ENCODE measurements around the gene POLL. TPM values are rescaled to one million over a fixed set of nuclear protein-coding genes. Genes with fewer than 3 reads are reported as not detected.
A peak's percentile ranks its signal among the peaks of the same experiment; 100 is the strongest.

The POLL gene
- total and polyA plus RNA-seq, 10 of the 15 experiments (the other 5 are each of a cell fraction or from before 2014, with no cell fraction given): 1.5 to 25.4 (median 13.8) TPM

- ChIA-PET POLR2A (no interaction called here), RAD21 (ENCODE audit: unreplicated experiment) (interaction anchor here (1.4 kb wide), 1 partner anchor 34 kb away, joined by 3 read pairs; no protein-coding TSS in a partner anchor)
- in situ Hi-C loops (cut with MboI): no loop called here
Measured at GRCh38 chr10:101536800-101537199, 51.3 kb downstream of the POLL start.

More at GRCh38 chr10:101536800-101537199, 51.3 kb downstream of the POLL start:
- ATAC-seq (peak; percentile 72), FAIRE-seq (peak; percentile 70), DNase-seq (ENCODE audit: low read depth, low spot score) (no peak)
- Histone ChIP-seq H3K4me1 (ENCODE audit: control insufficient read depth, insufficient read depth, low read length) (0 out of 2 replicates have a peak, but pooled peaks cover 3% of the 10 kb centered on the region), H2AFZ (ENCODE audit: control insufficient read depth, low read depth, low read length) (no peak overlapping the region), H4K20me1 (ENCODE audit: control insufficient read depth, insufficient read depth) (no peaks in the 10 kb centered on the region), H3K9me3 (replicated peaks; ENCODE audit: control insufficient read depth, insufficient read depth, low read length) (no peaks in the 10 kb centered on the region), H3K79me2 (ENCODE audit: control insufficient read depth, insufficient read depth, low read length) (no peaks in the 10 kb centered on the region), H3K4me3 (no peak overlapping the region), H3K36me3 (ENCODE audit: control insufficient read depth in 2 of 2, insufficient read depth in 2 of 2, low read length in 1 of 2) (no peaks in the 10 kb centered on the region), H3K27ac (ENCODE audit: control insufficient read depth, insufficient read depth) (no peak overlapping the region), H3K4me2 (ENCODE audit: control insufficient read depth, insufficient read depth) (no peak overlapping the region), H3K9ac (ENCODE audit: control insufficient read depth, insufficient read depth, low read length) (no peak overlapping the region), H3K27me3 (replicated peaks in 1 of 2; ENCODE audit: control insufficient read depth in 2 of 2, insufficient read depth in 2 of 2, low read length in 1 of 2) (no peaks in the 10 kb centered on the region)
- peak; percentile 32; the same call in 1 of the 2 replicates for TF ChIP-seq SMC3 (IDR thresholded peaks at IDR 0.05; ENCODE audit: borderline replicate concordance, low read length)
- TF ChIP-seq, protein P1, sequence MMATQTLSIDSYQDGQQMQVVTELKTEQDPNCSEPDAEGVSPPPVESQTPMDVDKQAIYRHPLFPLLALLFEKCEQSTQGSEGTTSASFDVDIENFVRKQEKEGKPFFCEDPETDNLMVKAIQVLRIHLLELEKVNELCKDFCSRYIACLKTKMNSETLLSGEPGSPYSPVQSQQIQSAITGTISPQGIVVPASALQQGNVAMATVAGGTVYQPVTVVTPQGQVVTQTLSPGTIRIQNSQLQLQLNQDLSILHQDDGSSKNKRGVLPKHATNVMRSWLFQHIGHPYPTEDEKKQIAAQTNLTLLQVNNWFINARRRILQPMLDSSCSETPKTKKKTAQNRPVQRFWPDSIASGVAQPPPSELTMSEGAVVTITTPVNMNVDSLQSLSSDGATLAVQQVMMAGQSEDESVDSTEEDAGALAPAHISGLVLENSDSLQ (IDR thresholded peaks at IDR 0.05): no peak
- no peak for TF ChIP-seq NFYA (IDR thresholded peaks at IDR 0.05; ENCODE audit: borderline replicate concordance, low read depth, low read length)
- 0 out of 2 replicates have a peak, but pooled peaks have one; percentile 32 for TF ChIP-seq RAD21 (IDR thresholded peaks at IDR 0.05; ENCODE audit: insufficient read depth, low read depth, low read length)
- TF ChIP-seq, protein P2, sequence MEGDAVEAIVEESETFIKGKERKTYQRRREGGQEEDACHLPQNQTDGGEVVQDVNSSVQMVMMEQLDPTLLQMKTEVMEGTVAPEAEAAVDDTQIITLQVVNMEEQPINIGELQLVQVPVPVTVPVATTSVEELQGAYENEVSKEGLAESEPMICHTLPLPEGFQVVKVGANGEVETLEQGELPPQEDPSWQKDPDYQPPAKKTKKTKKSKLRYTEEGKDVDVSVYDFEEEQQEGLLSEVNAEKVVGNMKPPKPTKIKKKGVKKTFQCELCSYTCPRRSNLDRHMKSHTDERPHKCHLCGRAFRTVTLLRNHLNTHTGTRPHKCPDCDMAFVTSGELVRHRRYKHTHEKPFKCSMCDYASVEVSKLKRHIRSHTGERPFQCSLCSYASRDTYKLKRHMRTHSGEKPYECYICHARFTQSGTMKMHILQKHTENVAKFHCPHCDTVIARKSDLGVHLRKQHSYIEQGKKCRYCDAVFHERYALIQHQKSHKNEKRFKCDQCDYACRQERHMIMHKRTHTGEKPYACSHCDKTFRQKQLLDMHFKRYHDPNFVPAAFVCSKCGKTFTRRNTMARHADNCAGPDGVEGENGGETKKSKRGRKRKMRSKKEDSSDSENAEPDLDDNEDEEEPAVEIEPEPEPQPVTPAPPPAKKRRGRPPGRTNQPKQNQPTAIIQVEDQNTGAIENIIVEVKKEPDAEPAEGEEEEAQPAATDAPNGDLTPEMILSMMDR (IDR thresholded peaks at IDR 0.05 in 2 of 3, conservative IDR thresholded peaks at IDR 0.05 in 1 of 3; ENCODE audit: control insufficient read depth in 2 of 3, extremely low read depth in 1 of 3, insufficient read depth in 1 of 3, low read depth in 3 of 3, low read length in 3 of 3): peak; percentile 38 to 52 (median 48); a peak in 5 of 6 replicates
- BruUV-seq (replicated peaks): no TSS peak
- intact Hi-C loops (cut with micrococcal nuclease; ENCODE audit: unreplicated experiment): no loop called here
- ChIA-PET SMC1A (ENCODE audit: uncharacterized antibody, unreplicated experiment) (interaction anchor here (1.2 to 1.7 kb wide), 2 partner anchors 33 to 34 kb away, joined by 3 to 4 read pairs; no protein-coding TSS in a partner anchor), CTCF (interaction anchor here (0.6 to 3.3 kb wide), 8 partner anchors 11 to 323 kb away, joined by 3 to 24 read pairs (median 4); partner anchors contain the start of gene NPM3)

Data from GM12878 (cell line).